CD14-positive monocyte (primary cell): ENCODE measurements around the gene ZNF879. TPM values are rescaled to one million over a fixed set of nuclear protein-coding genes. Genes with fewer than 3 reads are reported as not detected.
A peak's percentile ranks its signal among the peaks of the same experiment; 100 is the strongest.

Experiments used
- DNase-seq, 3 donors: peaks; one replicate each; pipeline ENCODE4 v3.0.0-alpha.2; 2011 to 2022
- H2AFZ ChIP-seq: 2 replicates; pipeline ENCODE4 v1.6.0; 2012; ENCODE audit warnings: mild to moderate bottlenecking, low read depth, low read length, inconsistent platforms; ENCODE audit not compliant: insufficient read depth, poor library complexity, severe bottlenecking
- H3K27ac ChIP-seq, 2 donors: 1 replicate in 1 of 2; 2 replicates in 1 of 2; pipeline ENCODE4 v1.5.1; 2012 to 2013; ENCODE audit warnings: low read length in 2 of 2, control low read depth in 1 of 2, inconsistent platforms in 1 of 2, low read depth in 1 of 2, mild to moderate bottlenecking in 1 of 2
- H3K27me3 ChIP-seq, 2 donors: one replicate each; pipeline versions ENCODE4 v1.6.0 to v1.6.1; 2011 to 2013; ENCODE audit warnings: low read length in 2 of 2; ENCODE audit not compliant: control insufficient read depth in 2 of 2, insufficient read depth in 2 of 2
- H3K36me3 ChIP-seq, 2 donors: replicated peaks in 1 of 2; 1 replicate in 1 of 2; 2 replicates in 1 of 2; pipeline versions ENCODE4 v1.5.1 to v1.6.1; 2012 to 2013; ENCODE audit warnings: low read length in 2 of 2, control low read depth in 1 of 2, inconsistent platforms in 1 of 2, mild to moderate bottlenecking in 1 of 2; ENCODE audit not compliant: insufficient read depth in 2 of 2, control insufficient read depth in 1 of 2
- H3K4me1 ChIP-seq, 2 donors: 1 replicate in 1 of 2; 2 replicates in 1 of 2; pipeline versions ENCODE4 v1.5.1 to v1.6.1; 2012 to 2013; ENCODE audit warnings: low read length in 2 of 2, control low read depth in 1 of 2, inconsistent platforms in 1 of 2, mild to moderate bottlenecking in 1 of 2, moderate library complexity in 1 of 2; ENCODE audit not compliant: insufficient read depth in 2 of 2, control insufficient read depth in 1 of 2
- H3K4me2 ChIP-seq: replicated peaks from 2 replicates; pipeline ENCODE3; 2012; ENCODE audit warnings: low read length, moderate library complexity, mild to moderate bottlenecking; ENCODE audit not compliant: poor library complexity, severe bottlenecking; ENCODE audit errors: extremely low read depth
- H3K4me3 ChIP-seq, 3 experiments: fragments of 200-600 bp in 1 of 3; sonication (generic) in 1 of 3; replicated peaks in 1 of 3; 1 replicate in 2 of 3; 2 replicates in 1 of 3; pipeline ENCODE4 v1.5.1; 2011 to 2013; ENCODE audit warnings: low read length in 3 of 3, mild to moderate bottlenecking in 3 of 3, control low read depth in 2 of 3, low read depth in 2 of 3, inconsistent platforms in 1 of 3, moderate library complexity in 1 of 3
- H3K79me2 ChIP-seq: 2 replicates; pipeline ENCODE4 v1.6.0; 2012; ENCODE audit warnings: mild to moderate bottlenecking, control low read depth, inconsistent platforms, low read length, moderate library complexity; ENCODE audit not compliant: insufficient read depth
- H3K9ac ChIP-seq: 2 replicates; pipeline ENCODE4 v1.6.0; 2017; ENCODE audit warnings: low read length, mild to moderate bottlenecking; ENCODE audit not compliant: insufficient read depth, poor library complexity, severe bottlenecking
- H3K9me3 ChIP-seq, 2 donors: replicated peaks in 1 of 2; 1 replicate in 1 of 2; 2 replicates in 1 of 2; pipeline versions ENCODE4 v1.5.1 to v1.6.1; 2012 to 2013; ENCODE audit warnings: low read length in 2 of 2, control low read depth in 1 of 2; ENCODE audit not compliant: control insufficient read depth in 1 of 2, insufficient read depth in 1 of 2
- H4K20me1 ChIP-seq: 2 replicates; pipeline ENCODE4 v1.6.0; 2012; ENCODE audit warnings: mild to moderate bottlenecking, low read length, control low read depth, moderate library complexity; ENCODE audit not compliant: insufficient read depth
- H3K27ac Mint-ChIP-seq, 7 donors: one replicate each; pipeline ENCODE4 v1.8.0; 2020; ENCODE audit warnings: mild to moderate bottlenecking in 7 of 7, mixed read lengths in 7 of 7, moderate library complexity in 6 of 7, inconsistent platforms in 2 of 7
- H3K27me3 Mint-ChIP-seq, 3 donors: one replicate each; pipeline ENCODE4 v1.8.0; 2021 to 2022; ENCODE audit warnings: low read depth in 3 of 3, mild to moderate bottlenecking in 3 of 3, mixed read lengths in 3 of 3, moderate library complexity in 3 of 3, inconsistent platforms in 1 of 3
- H3K36me3 Mint-ChIP-seq, 2 donors: one replicate each; pipeline ENCODE4 v1.8.0; 2020; ENCODE audit warnings: mixed read lengths in 2 of 2, inconsistent platforms in 1 of 2, mild to moderate bottlenecking in 1 of 2
- H3K4me1 Mint-ChIP-seq: one replicate; pipeline ENCODE4 v1.8.0; 2020; ENCODE audit warnings: mild to moderate bottlenecking, mixed read lengths
- H3K4me3 Mint-ChIP-seq, 2 donors: one replicate each; pipeline ENCODE4 v1.8.0; 2020; ENCODE audit warnings: mild to moderate bottlenecking in 2 of 2, mixed read lengths in 2 of 2, moderate library complexity in 1 of 2
- H3K9me3 Mint-ChIP-seq, 7 donors: one replicate each; pipeline ENCODE4 v1.8.0; 2020 to 2022; ENCODE audit warnings: mixed read lengths in 7 of 7, mild to moderate bottlenecking in 6 of 7, moderate library complexity in 6 of 7, inconsistent platforms in 2 of 7
- WGBS: methylation state at CpG from one replicate; pipeline ENCODE4 v1.1.5; 2013; ENCODE audit warnings: missing lambda C conversion rate; ENCODE audit not compliant: insufficient coverage; 5-methylcytosine and 5-hydroxymethylcytosine counted together
- intact Hi-C, 2 donors: fragments of 100-400 bp; cut with micrococcal nuclease; formaldehyde crosslinking; loops; one replicate each; pipeline versions ENCODE4 v1.15.0 to v1.15.1; 2023
- polyA plus RNA-seq, 3 donors: library from polyadenylated mRNA; depleted of rRNA in 1 of 3; unstranded in 2 of 3; stranded (reverse) in 1 of 3; fragments of 300-500 nt in 2 of 3; fragments of >200 nt in 1 of 3; fragmentation: Illumina TruSeq in 2 of 3; gene quantifications; 1 replicate in 2 of 3; 2 replicates in 1 of 3; pipeline ENCODE4 v1.2.3, GENCODE V29; 2012 to 2021
- TF ChIP-seq, protein P1 (sequence below): fragments of 200-600 bp; IDR thresholded peaks from one replicate; pipeline ENCODE4 v1.8.0; 2022; ENCODE audit warnings: antibody characterized with exemption, mild to moderate bottlenecking

The ZNF879 gene
- polyA plus RNA-seq, 3 donors = 0.61 to 1.4 (median 0.71) TPM

DNA sequence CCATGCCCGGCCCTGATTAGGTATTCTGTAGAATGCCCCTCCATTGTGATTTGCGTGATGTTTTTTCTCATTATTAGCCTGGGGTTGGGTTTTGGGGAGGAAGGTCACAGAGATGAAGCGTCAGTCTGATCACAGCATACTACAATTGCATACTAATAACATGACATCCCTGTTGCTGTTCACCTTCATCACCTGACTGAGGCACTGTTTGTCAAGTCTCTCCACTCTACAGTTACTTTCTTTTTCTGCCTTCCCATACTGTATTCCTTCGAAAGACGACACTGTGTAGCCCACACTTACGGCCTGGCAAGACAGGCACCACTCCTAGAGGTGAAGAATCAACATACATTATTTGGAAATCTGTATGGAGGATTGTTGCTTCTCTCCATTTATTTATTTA, 42.1 kb downstream of the ZNF879 start:
- no peak for DNase-seq
- peaks cover 0 to 24% of the 10 kb centered on the region in 2 donors for H3K36me3 ChIP-seq
- intact Hi-C loops = loop anchor here (10.0 kb wide), 2 partner anchors 111 to 331 kb away; partner anchors contain the start of gene ZNF354A (in 1 of the 2)
- Mint-ChIP-seq H3K9me3 (peaks cover 65 to 92% (median 86%) of the 10 kb centered on the region in 7 donors), H3K36me3 (peaks cover 26 to 60% of the 10 kb centered on the region in 2 donors), H3K4me3 (no peak overlapping the region), H3K27me3 (peaks cover 0 to 2% (median 0%) of the 10 kb centered on the region in 3 donors), H3K4me1 (peaks cover 5% of the 10 kb centered on the region), H3K27ac (no peak overlapping the region)
- H3K27ac ChIP-seq = no peak overlapping the region
- H3K27me3 ChIP-seq = no peaks in the 10 kb centered on the region
- TF ChIP-seq, protein P1, sequence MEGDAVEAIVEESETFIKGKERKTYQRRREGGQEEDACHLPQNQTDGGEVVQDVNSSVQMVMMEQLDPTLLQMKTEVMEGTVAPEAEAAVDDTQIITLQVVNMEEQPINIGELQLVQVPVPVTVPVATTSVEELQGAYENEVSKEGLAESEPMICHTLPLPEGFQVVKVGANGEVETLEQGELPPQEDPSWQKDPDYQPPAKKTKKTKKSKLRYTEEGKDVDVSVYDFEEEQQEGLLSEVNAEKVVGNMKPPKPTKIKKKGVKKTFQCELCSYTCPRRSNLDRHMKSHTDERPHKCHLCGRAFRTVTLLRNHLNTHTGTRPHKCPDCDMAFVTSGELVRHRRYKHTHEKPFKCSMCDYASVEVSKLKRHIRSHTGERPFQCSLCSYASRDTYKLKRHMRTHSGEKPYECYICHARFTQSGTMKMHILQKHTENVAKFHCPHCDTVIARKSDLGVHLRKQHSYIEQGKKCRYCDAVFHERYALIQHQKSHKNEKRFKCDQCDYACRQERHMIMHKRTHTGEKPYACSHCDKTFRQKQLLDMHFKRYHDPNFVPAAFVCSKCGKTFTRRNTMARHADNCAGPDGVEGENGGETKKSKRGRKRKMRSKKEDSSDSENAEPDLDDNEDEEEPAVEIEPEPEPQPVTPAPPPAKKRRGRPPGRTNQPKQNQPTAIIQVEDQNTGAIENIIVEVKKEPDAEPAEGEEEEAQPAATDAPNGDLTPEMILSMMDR = no peak
- H4K20me1 ChIP-seq = no peaks in the 10 kb centered on the region
- no peak overlapping the region for H2AFZ ChIP-seq
- WGBS = no CpG with 5 or more reads among the region's 6 CpGs
- no peak overlapping the region for H3K9ac ChIP-seq
- H3K4me3 ChIP-seq = no peak overlapping the region
- no peaks in the 10 kb centered on the region for H3K79me2 ChIP-seq
- no peak overlapping the region for H3K4me2 ChIP-seq
- peaks cover 4% of the 10 kb centered on the region in 2 donors for H3K4me1 ChIP-seq
- H3K9me3 ChIP-seq = peaks cover 74 to 81% of the 10 kb centered on the region in 2 donors

- Mint-ChIP-seq H3K27me3 (no peaks in the 10 kb centered on the region), H3K4me3 (no peak overlapping the region), H3K27ac (no peak overlapping the region), H3K36me3 (peaks cover 30 to 31% of the 10 kb centered on the region in 2 donors), H3K4me1 (no peaks in the 10 kb centered on the region), H3K9me3 (peaks cover 58 to 93% (median 77%) of the 10 kb centered on the region in 7 donors)
- Histone ChIP-seq H4K20me1 (no peaks in the 10 kb centered on the region), H3K4me2 (no peak overlapping the region), H3K36me3 (peaks cover 0 to 43% of the 10 kb centered on the region in 2 donors), H3K4me3 (peak overlapping the region in 1 of 3 experiments; percentile 28), H3K4me1 (no peaks in the 10 kb centered on the region), H3K27ac (no peak overlapping the region), H3K27me3 (no peaks in the 10 kb centered on the region), H3K79me2 (no peaks in the 10 kb centered on the region), H3K9ac (no peak overlapping the region), H3K9me3 (peaks cover 43 to 95% of the 10 kb centered on the region in 2 donors), H2AFZ (no peak overlapping the region)
- intact Hi-C loops = no loop called here
- 80% methylated on average over 1 of the region's 11 CpGs for whole genome bisulfite sequencing
- TF ChIP-seq, protein P1 = no peak
- no peak for DNase-seq
These were observed 55.8 kb downstream of the ZNF879 start for GRCh38 chr5:179079165-179079987.
